Measurements from ENCODE around the gene PTGDS. TPM values are rescaled to one million over a fixed set of nuclear protein-coding genes. Genes with fewer than 3 reads are reported as not detected.

PTGDS gene
- total RNA-seq, 1 donor from 2014 or later = 477 TPM

DNA sequence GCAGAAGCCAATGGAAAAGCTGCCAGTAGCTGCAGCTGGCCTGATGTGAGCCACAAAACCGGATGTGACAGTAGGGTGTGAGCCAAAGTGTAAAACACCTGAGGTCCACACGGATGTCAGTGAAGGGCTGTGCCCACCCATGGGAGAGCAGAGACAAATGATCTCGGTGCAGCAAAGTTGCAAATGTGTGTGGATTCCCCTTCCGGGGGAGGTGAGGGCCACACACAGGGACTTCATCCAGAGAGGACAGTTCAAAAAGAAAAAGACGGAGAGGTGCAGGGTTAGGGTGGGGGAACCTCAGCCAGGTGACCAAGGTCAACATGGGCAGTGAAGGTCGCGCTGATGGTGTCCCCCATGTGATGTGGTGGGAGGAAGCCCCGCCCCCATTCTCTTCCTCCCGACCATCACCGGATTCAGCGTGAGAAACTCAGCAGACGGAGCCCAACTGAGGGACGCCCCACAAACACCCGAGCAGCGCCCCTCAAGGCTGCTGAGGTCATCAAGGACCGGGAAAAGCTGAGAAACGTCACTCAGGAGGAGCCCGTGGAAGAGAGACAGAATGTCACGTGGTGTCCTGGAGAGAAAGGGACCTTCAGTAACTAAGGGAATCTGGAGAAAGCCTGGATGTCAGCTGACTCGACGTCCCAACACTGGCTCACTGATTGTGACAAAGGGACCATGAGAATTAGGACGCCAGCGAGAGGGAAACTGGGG lies 11.4 kb upstream of the PTGDS start:
- Histone ChIP-seq H3K4me1 (peaks cover 15% of the 10 kb centered on the region), H3K36me3 (no peaks in the 10 kb centered on the region), H3K4me3 (no peak overlapping the region), H3K27me3 (no peaks in the 10 kb centered on the region), H3K9me3 (no peaks in the 10 kb centered on the region), H3K27ac (no peak overlapping the region)
- TF ChIP-seq, protein P1, sequence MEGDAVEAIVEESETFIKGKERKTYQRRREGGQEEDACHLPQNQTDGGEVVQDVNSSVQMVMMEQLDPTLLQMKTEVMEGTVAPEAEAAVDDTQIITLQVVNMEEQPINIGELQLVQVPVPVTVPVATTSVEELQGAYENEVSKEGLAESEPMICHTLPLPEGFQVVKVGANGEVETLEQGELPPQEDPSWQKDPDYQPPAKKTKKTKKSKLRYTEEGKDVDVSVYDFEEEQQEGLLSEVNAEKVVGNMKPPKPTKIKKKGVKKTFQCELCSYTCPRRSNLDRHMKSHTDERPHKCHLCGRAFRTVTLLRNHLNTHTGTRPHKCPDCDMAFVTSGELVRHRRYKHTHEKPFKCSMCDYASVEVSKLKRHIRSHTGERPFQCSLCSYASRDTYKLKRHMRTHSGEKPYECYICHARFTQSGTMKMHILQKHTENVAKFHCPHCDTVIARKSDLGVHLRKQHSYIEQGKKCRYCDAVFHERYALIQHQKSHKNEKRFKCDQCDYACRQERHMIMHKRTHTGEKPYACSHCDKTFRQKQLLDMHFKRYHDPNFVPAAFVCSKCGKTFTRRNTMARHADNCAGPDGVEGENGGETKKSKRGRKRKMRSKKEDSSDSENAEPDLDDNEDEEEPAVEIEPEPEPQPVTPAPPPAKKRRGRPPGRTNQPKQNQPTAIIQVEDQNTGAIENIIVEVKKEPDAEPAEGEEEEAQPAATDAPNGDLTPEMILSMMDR (IDR thresholded peaks at IDR 0.05) = no peak
- ATAC-seq = no peak
- no peak for DNase-seq
- intact Hi-C loops (cut with DNase I) = no loop called here

DNA sequence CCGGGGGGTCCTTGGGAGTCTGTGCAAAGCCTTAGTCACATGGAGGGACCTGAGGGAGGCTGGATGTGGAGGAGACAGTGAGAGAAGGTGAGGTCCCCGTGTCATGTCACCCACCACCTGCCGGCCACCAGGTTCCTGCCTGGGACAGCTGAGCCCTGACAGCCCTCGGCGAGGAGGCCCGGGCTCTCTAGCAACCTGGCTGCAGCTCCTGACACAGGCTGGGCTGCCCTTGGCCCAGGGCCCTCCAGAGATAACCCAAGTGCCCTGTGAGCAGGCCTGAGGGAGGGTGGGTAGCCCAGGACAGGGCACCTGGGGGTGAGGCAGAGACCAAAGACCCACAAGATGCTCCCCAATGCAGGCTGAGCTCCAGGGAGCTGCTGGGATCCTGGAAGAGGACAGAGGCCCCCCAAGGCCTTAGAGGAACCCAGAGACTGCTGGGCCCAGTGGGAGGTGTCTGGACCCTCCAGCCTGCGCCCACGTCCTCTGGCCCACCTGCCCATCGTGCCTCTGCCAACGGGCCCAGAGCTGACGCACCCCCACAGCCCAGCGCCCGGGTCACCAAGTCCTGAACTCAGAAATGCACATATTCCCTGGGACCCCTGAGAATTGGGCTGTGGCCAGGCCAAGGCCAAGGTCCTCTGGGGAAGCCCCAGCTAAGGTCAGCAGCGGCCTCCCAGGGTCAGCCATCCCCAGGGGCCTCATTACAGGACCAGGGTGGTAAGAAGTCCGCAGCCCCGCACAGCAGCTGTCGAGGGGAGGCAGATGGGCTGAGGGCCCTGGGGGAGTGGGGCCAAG lies 8.8 kb upstream of the PTGDS start:
- no peaks in the 10 kb centered on the region for H3K9me3 ChIP-seq
- DNase-seq = no peak
- ATAC-seq = no peak
- TF ChIP-seq, protein P1 (IDR thresholded peaks at IDR 0.05) = no peak
- H3K27ac ChIP-seq = no peak overlapping the region
- intact Hi-C loops (cut with DNase I) = no loop called here
- H3K36me3 ChIP-seq = no peaks in the 10 kb centered on the region
- no peak overlapping the region for H3K4me3 ChIP-seq
- H3K4me1 ChIP-seq = peaks cover 15% of the 10 kb centered on the region
- no peaks in the 10 kb centered on the region for H3K27me3 ChIP-seq

DNA sequence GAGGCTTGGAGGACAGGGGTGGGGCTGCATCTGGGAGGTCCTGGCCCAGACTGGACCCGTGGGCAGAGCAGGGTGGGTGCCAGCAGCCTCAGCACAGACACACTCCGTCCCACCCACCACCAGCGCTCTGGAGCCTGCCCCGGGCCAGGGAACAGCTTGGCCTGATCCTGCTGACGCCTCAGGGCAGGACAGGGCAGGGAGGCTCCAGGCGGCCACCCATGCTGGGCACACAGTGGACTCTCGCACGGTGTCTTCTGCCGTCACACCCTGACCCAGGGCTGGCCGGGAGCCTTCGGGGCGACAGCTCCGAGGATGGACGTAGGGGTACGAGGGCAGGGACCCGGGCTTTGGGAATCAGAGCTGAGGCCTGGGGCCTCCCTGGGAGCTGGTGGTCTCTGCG lies 8.2 kb upstream of the PTGDS start:
- Histone ChIP-seq H3K27me3 (no peaks in the 10 kb centered on the region), H3K9me3 (no peaks in the 10 kb centered on the region), H3K4me1 (peaks cover 12% of the 10 kb centered on the region), H3K27ac (no peak overlapping the region), H3K36me3 (no peaks in the 10 kb centered on the region), H3K4me3 (no peak overlapping the region)
- no peak for DNase-seq
- ATAC-seq = peak; percentile 3
- TF ChIP-seq, protein P1 (IDR thresholded peaks at IDR 0.05) = no peak
- intact Hi-C loops (cut with DNase I) = no loop called here

DNA sequence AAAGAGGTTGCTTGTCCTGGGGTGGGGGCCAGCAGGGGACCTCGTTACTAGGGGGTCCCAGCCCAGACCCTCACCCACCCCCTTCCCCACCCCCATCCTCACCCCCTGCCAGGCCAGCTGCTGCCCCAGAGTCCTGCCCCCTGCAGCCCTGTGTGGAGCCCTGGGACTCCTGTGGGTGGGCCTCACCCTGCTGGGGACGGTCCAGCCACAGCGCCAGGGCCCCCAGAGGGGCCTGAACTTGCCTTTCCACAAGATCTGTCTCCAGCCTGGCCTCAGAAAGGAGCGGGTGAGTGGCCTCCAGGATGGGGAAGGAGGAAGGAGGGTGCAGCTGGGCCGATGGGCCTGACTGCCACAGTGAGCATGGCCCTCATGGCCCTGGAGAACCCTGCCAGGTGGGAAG lies 7.5 kb upstream of the PTGDS start:
- H3K27me3 ChIP-seq = no peaks in the 10 kb centered on the region
- H3K4me1 ChIP-seq = peaks cover 6% of the 10 kb centered on the region
- intact Hi-C loops (cut with DNase I) = no loop called here
- no peak overlapping the region for H3K27ac ChIP-seq
- no peaks in the 10 kb centered on the region for H3K36me3 ChIP-seq
- ATAC-seq = no peak
- no peak overlapping the region for H3K4me3 ChIP-seq
- H3K9me3 ChIP-seq = no peaks in the 10 kb centered on the region
- DNase-seq = no peak
- TF ChIP-seq, protein P1 (IDR thresholded peaks at IDR 0.05) = no peak

DNA sequence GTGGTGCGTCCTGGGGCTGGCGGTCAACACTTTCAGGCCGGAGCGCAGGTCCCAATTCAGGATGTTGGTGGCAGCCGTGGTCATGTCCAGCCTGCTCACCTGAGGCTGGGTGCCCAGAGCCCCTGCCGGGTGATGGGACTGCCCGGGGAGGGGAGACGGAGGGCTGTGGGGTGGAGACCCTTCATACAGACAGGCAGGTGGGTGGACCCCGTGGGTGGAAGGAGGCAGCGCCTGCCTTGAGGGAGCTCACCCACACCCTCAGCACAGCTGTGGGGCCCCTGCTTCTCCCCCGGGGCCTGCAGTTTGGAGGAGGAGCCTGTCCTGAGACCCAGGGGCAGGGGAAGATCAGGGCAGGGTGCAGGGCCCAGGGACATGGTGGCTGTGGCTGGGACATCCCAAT lies 6.9 kb upstream of the PTGDS start:
- no peak for ATAC-seq
- Histone ChIP-seq H3K4me3 (no peak overlapping the region), H3K4me1 (peaks cover 10% of the 10 kb centered on the region), H3K27ac (no peak overlapping the region), H3K9me3 (no peaks in the 10 kb centered on the region), H3K27me3 (no peaks in the 10 kb centered on the region), H3K36me3 (no peaks in the 10 kb centered on the region)
- intact Hi-C loops (cut with DNase I) = no loop called here
- no peak for DNase-seq
- TF ChIP-seq, protein P1 (IDR thresholded peaks at IDR 0.05) = no peak

Measured in upper lobe of right lung (tissue), 1 donor.